K562 (cell line): Measurements from ENCODE around the gene ALDH7A1. TPM values are rescaled to one million over a fixed set of nuclear protein-coding genes. Genes with fewer than 3 reads are reported as not detected.

Source experiments
- ATAC-seq: fragments of 200-7000 bp; cut with Tn5 transposase; 3 replicates; pipeline ENCODE4 v1.9.1; 2020; ENCODE audit warnings: moderate library complexity
- BruUV-seq: library from RNA; stranded (reverse); fragments of 400-500 nt; replicated peaks from 2 replicates; lab custom pipeline; 2021; lab: Mats Ljungman, UMichigan
- CTCF ChIA-PET: fragments of 300-600 bp; formaldehyde crosslinking; extraction: SDS; loops from one replicate; lab custom pipeline; 2021; ENCODE audit warnings: low intra/inter-chr PET ratio; lab: Yijun Ruan, JAX
- POLR2A ChIA-PET: fragments of 300-600, 350-650 bp; sonication (Branson Sonifier 250); formaldehyde crosslinking; extraction: SDS; loops from one replicate; lab custom pipeline; 2021; ENCODE audit warnings: antibody characterized with exemption, inconsistent platforms; lab: Yijun Ruan, JAX
- DNase-seq, 4 experiments: peaks; one replicate each; pipeline versions ENCODE4 v3.0.0 to v3.0.0-alpha.2; 2011 to 2018; ENCODE audit warnings: low spot score in 3 of 4, mixed read lengths in 3 of 4; ENCODE audit errors: extremely low read depth in 1 of 4
- FAIRE-seq: peaks from 2 replicates; lab custom pipeline; 2011; peaks lifted over from hg19 to GRCh38; lab: Jason Lieb, UNC
- H2AFZ ChIP-seq: 2 replicates; pipeline ENCODE4 v1.6.0; 2011; ENCODE audit warnings: low read depth, low read length, control low read depth, inconsistent platforms
- H3K27ac ChIP-seq: fragments of 200-600 bp; 3 replicates; pipeline ENCODE4 v1.8.0; 2011; ENCODE audit warnings: low read depth, mild to moderate bottlenecking, control low read depth, inconsistent platforms, low read length, moderate library complexity, mixed read lengths; ENCODE audit errors: extremely low read depth
- H3K27me3 ChIP-seq, 2 experiments: fragments of 300-600 bp in 1 of 2; 2 replicates in 1 of 2; 3 replicates in 1 of 2; pipeline versions ENCODE4 v1.6.0 to v1.8.0; 2011; ENCODE audit warnings: inconsistent platforms in 2 of 2, low read length in 2 of 2, mild to moderate bottlenecking in 1 of 2, mixed read lengths in 1 of 2, moderate library complexity in 1 of 2; ENCODE audit not compliant: control insufficient read depth in 2 of 2, insufficient read depth in 2 of 2
- H3K36me3 ChIP-seq: fragments of 300-600 bp; 3 replicates; pipeline ENCODE4 v1.8.0; 2011; ENCODE audit warnings: mild to moderate bottlenecking, low read length, inconsistent platforms; ENCODE audit not compliant: control insufficient read depth, insufficient read depth
- H3K4me1 ChIP-seq, 2 experiments: fragments of 200-600 bp in 1 of 2; replicated peaks in 1 of 2; 2 replicates in 1 of 2; 3 replicates in 1 of 2; pipeline versions ENCODE4 v1.5.1 to v1.8.0; 2011; ENCODE audit warnings: inconsistent platforms in 2 of 2, low read length in 2 of 2, mild to moderate bottlenecking in 1 of 2, mixed read lengths in 1 of 2, moderate library complexity in 1 of 2; ENCODE audit not compliant: control insufficient read depth in 2 of 2, insufficient read depth in 2 of 2
- H3K4me2 ChIP-seq: 2 replicates; pipeline ENCODE4 v1.6.1; 2011; ENCODE audit warnings: low read length, control low read depth, inconsistent platforms, mixed read lengths; ENCODE audit not compliant: insufficient read depth
- H3K4me3 ChIP-seq: fragments of 200-600 bp; sonication (generic), shearing (Covaris generic); 2 replicates; pipeline ENCODE4 v1.5.1; 2016; ENCODE audit warnings: control low read depth, inconsistent platforms
- H3K79me2 ChIP-seq: fragments of 200-600 bp; 3 replicates; pipeline ENCODE4 v1.8.0; 2011; ENCODE audit warnings: low read length, inconsistent platforms; ENCODE audit not compliant: control insufficient read depth, insufficient read depth
- H3K9ac ChIP-seq, 2 experiments: 2 replicates each; pipeline versions ENCODE4 v1.6.0 to v1.6.1; 2011; ENCODE audit warnings: low read depth in 2 of 2, low read length in 2 of 2, control low read depth in 1 of 2, inconsistent platforms in 1 of 2, mild to moderate bottlenecking in 1 of 2, mixed read lengths in 1 of 2; ENCODE audit not compliant: insufficient read depth in 1 of 2
- H3K9me1 ChIP-seq: one replicate; pipeline ENCODE4 v1.6.0; 2011; ENCODE audit warnings: inconsistent platforms, mild to moderate bottlenecking, low read length, moderate library complexity; ENCODE audit not compliant: control insufficient read depth, insufficient read depth
- H3K9me3 ChIP-seq: replicated peaks from 2 replicates; pipeline ENCODE4 v1.5.1; 2011; ENCODE audit warnings: low read depth, low read length, inconsistent platforms; ENCODE audit not compliant: control insufficient read depth, insufficient read depth
- H4K20me1 ChIP-seq: replicated peaks from 2 replicates; pipeline ENCODE4 v1.6.1; 2011; ENCODE audit warnings: low read length, inconsistent platforms, mixed read lengths; ENCODE audit not compliant: control insufficient read depth, insufficient read depth
- ATF3 ChIP-seq, 2 experiments: fragments of 450-650 bp in 1 of 2; sonication (generic) in 1 of 2; formaldehyde crosslinking in 1 of 2; IDR thresholded peaks in 1 of 2; conservative IDR thresholded peaks in 1 of 2; 2 replicates each; pipeline versions ENCODE4 v1.6.1 to v1.8.1; 2016 to 2023; ENCODE audit warnings: mild to moderate bottlenecking in 2 of 2, moderate library complexity in 2 of 2, inconsistent platforms in 1 of 2, missing genetic modification reagents in 1 of 2
- C11orf30 ChIP-seq: fragments of 450-650 bp; IDR thresholded peaks from 2 replicates; pipeline ENCODE4 v1.6.1; 2016; ENCODE audit warnings: low read depth, mild to moderate bottlenecking
- HEY1 ChIP-seq: fragments of 250-450 bp; sonication (Bioruptor Pico); IDR thresholded peaks from 2 replicates; pipeline ENCODE4 v1.5.0; 2020; ENCODE audit warnings: mild to moderate bottlenecking, moderate library complexity, borderline replicate concordance
- PRDM10 ChIP-seq: fragments of 450-650 bp; IDR thresholded peaks from 2 replicates; pipeline ENCODE4 v1.6.1; 2018; ENCODE audit not compliant: partially characterized antibody
- SIX5 ChIP-seq, 2 experiments: IDR thresholded peaks; 2 replicates each; pipeline ENCODE4 v1.6.1; 2011; ENCODE audit warnings: low read length in 2 of 2, borderline replicate concordance in 1 of 2, low read depth in 1 of 2, mild to moderate bottlenecking in 1 of 2, moderate library complexity in 1 of 2; ENCODE audit not compliant: insufficient read depth in 1 of 2
- ZNF316 ChIP-seq: fragments of 450-650 bp; IDR thresholded peaks from 2 replicates; pipeline ENCODE4 v1.6.1; 2016
- in situ Hi-C: fragments of 300-500 bp; cut with MboI; formaldehyde crosslinking; loops from 4 replicates; pipeline ENCODE4 v1.15.0; 2018; ENCODE audit warnings: inconsistent platforms, mixed read lengths
- intact Hi-C: fragments of 100-400 bp; cut with micrococcal nuclease; formaldehyde crosslinking; loops from 2 replicates; pipeline ENCODE4 v1.14.2; 2022
- polyA plus RNA-seq, 8 experiments: library from polyadenylated mRNA; depleted of rRNA in 4 of 8; stranded (reverse) in 5 of 8; unstranded in 3 of 8; fragments of >200 nt; fragmentation: Nextera tagmentation in 2 of 8; fragmentation: Illumina TruSeq in 1 of 8; extraction: Ambion mirVana in 2 of 8; extraction: Trizol in 1 of 8; gene quantifications; 2 replicates each; pipeline versions ENCODE4 v1.2.1 to v1.2.3, GENCODE V29; 2011 to 2014; ENCODE audit warnings: inconsistent platforms in 1 of 8, missing spikeins in 1 of 8
- total RNA-seq, 7 experiments: library from RNA; depleted of rRNA in 6 of 7; stranded (reverse); fragments of >200 nt in 6 of 7; fragmentation: Illumina TruSeq in 2 of 7; extraction: Trizol in 2 of 7; gene quantifications; 2 replicates each; pipeline versions ENCODE4 v1.2.1 to v1.2.3, GENCODE V29; 2011 to 2021; ENCODE audit warnings: low replicate concordance in 1 of 7
- TF ChIP-seq, protein P1 (sequence below): fragments of 250-450 bp; sonication (Bioruptor Pico); IDR thresholded peaks from 2 replicates; pipeline ENCODE4 v1.9.0; 2021; ENCODE audit warnings: mild to moderate bottlenecking, inconsistent platforms

ALDH7A1 gene
- total and polyA plus RNA-seq, 9 of the 15 experiments (the other 6 are each of a cell fraction or from before 2014, with no cell fraction given) = 0.04 to 0.49 TPM; not detected in 7

- DNase-seq = no peak
- Histone ChIP-seq H3K27me3 (no peaks in the 10 kb centered on the region), H3K4me3 (no peak overlapping the region)
- CTCF ChIA-PET = no interaction called here
- TF ChIP-seq HEY1 (CRISPR knock-in tag) (no peak), SIX5 (IDR thresholded peaks at IDR 0.05; ENCODE audit: borderline replicate concordance in 1 of 2, insufficient read depth in 1 of 2, low read depth in 1 of 2, low read length in 2 of 2) (no peak), C11orf30 (peak; percentile 41), ZNF316 (peak; percentile 56), ATF3 (IDR thresholded peaks at IDR 0.05) (0 out of 2 replicates have a peak, but pooled peaks have one; percentile 28), ATF3 (CRISPR knock-in tag; conservative IDR thresholded peaks at IDR 0.05) (no peak), PRDM10 (peak; percentile 60)
- TF ChIP-seq, protein P1, sequence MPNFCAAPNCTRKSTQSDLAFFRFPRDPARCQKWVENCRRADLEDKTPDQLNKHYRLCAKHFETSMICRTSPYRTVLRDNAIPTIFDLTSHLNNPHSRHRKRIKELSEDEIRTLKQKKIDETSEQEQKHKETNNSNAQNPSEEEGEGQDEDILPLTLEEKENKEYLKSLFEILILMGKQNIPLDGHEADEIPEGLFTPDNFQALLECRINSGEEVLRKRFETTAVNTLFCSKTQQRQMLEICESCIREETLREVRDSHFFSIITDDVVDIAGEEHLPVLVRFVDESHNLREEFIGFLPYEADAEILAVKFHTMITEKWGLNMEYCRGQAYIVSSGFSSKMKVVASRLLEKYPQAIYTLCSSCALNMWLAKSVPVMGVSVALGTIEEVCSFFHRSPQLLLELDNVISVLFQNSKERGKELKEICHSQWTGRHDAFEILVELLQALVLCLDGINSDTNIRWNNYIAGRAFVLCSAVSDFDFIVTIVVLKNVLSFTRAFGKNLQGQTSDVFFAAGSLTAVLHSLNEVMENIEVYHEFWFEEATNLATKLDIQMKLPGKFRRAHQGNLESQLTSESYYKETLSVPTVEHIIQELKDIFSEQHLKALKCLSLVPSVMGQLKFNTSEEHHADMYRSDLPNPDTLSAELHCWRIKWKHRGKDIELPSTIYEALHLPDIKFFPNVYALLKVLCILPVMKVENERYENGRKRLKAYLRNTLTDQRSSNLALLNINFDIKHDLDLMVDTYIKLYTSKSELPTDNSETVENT (CRISPR knock-in tag) = no peak
- TF ChIP-seq, all 486 proteins: peak for 4
- no peak for FAIRE-seq
- Histone ChIP-seq H3K36me3 (no peaks in the 10 kb centered on the region; the same call in 2 of the 3 replicates), H4K20me1 (no peaks in the 10 kb centered on the region), H3K4me1 (peaks cover 5 to 11% of the 10 kb centered on the region in 2 experiments; a peak in 4 of 5 replicates), H3K4me2 (no peak overlapping the region), H3K9ac (no peak overlapping the region), H3K9me1 (no peaks in the 10 kb centered on the region), H3K79me2 (no peaks in the 10 kb centered on the region), H3K27ac (no peak overlapping the region), H2AFZ (peak overlapping the region; percentile 67; the same call in 1 of the 2 replicates), H3K9me3 (no peaks in the 10 kb centered on the region)
- intact Hi-C loops = no loop called here
- POLR2A ChIA-PET = interaction anchor here (0.9 kb wide), 1 partner anchor 9 kb away, joined by 4 read pairs; no protein-coding TSS in a partner anchor
- in situ Hi-C loops = no loop called here
- no TSS peak for BruUV-seq
- ATAC-seq = peak; percentile 24
Observed at GRCh38 chr5:126526493-126526892, 68.5 kb downstream of the ALDH7A1 start.
